ENCODE measurements around the gene CD99. TPM values are rescaled to one million over a fixed set of nuclear protein-coding genes. Genes with fewer than 3 reads are reported as not detected.

Gene CD99
- total and polyA plus RNA-seq, 2 of the 13 experiments (the other 11 are each of a cell fraction or from before 2014, with no cell fraction given) = 78.8 to 111 TPM

DNA sequence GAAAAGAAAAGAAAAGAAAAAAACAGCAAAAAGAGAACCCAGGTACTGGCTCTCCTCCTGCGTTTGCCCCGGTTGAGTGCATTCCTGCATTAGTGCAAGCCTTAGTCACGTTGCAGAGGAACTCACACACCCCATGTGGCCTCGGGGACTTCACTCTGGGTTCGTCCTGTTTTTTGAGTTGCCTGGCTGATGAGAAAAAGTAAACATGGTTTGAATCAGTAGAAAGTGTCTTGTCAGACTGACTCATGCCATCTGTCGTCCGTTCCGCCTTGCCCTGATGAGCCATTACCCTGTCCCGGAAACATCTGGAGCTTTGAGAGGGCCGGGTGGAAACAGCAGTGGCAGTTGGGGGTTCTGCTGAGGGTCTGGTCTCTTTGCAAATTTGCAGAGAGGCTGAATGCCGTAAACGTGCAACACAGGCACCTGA lies 16.3 kb downstream of the CD99 start (continued):
- TF ChIP-seq EP300 (IDR thresholded peaks at IDR 0.05; ENCODE audit: low read depth in 2 of 2, low read length in 2 of 2) = peak in 1 of 2 experiments; percentile 37; a peak in 1 of 4 replicates
- no peak; the same call in 1 of the 2 replicates for TF ChIP-seq EP300 (CRISPR knock-in tag; IDR thresholded peaks at IDR 0.05; ENCODE audit: borderline replicate concordance)
- TF ChIP-seq ELF3 (CRISPR knock-in tag; IDR thresholded peaks at IDR 0.05) = peak; percentile 79
- TF ChIP-seq NFIC (IDR thresholded peaks at IDR 0.05; ENCODE audit: low read length) = no peak
- peak; percentile 91 for TF ChIP-seq ARNTL (CRISPR knock-in tag; IDR thresholded peaks at IDR 0.05)
- TF ChIP-seq, protein P1, sequence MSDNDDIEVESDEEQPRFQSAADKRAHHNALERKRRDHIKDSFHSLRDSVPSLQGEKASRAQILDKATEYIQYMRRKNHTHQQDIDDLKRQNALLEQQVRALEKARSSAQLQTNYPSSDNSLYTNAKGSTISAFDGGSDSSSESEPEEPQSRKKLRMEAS (IDR thresholded peaks at IDR 0.05) = peak; percentile 63
- TF ChIP-seq GFI1 (CRISPR knock-in tag; IDR thresholded peaks at IDR 0.05; ENCODE audit: borderline replicate concordance) = no peak
- no peak for TF ChIP-seq ZEB1 (IDR thresholded peaks at IDR 0.05; ENCODE audit: insufficient replicate concordance, low read depth)
- TF ChIP-seq MAZ (IDR thresholded peaks at IDR 0.05; ENCODE audit: borderline replicate concordance, low read depth, low read length) = no peak
- no peak for TF ChIP-seq MAZ (CRISPR knock-in tag; IDR thresholded peaks at IDR 0.05; ENCODE audit: low read depth)
- TF ChIP-seq POGZ (CRISPR knock-in tag; IDR thresholded peaks at IDR 0.05) = peak; percentile 42; the same call in 1 of the 2 replicates
- peak; percentile 87 for TF ChIP-seq FOXK2 (IDR thresholded peaks at IDR 0.05)
- TF ChIP-seq, protein P2, sequence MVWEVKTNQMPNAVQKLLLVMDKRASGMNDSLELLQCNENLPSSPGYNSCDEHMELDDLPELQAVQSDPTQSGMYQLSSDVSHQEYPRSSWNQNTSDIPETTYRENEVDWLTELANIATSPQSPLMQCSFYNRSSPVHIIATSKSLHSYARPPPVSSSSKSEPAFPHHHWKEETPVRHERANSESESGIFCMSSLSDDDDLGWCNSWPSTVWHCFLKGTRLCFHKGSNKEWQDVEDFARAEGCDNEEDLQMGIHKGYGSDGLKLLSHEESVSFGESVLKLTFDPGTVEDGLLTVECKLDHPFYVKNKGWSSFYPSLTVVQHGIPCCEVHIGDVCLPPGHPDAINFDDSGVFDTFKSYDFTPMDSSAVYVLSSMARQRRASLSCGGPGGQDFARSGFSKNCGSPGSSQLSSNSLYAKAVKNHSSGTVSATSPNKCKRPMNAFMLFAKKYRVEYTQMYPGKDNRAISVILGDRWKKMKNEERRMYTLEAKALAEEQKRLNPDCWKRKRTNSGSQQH (CRISPR knock-in tag; IDR thresholded peaks at IDR 0.05; ENCODE audit: low read depth) = no peak
- 0 out of 2 replicates have a peak, but pooled peaks have one; percentile 40 for TF ChIP-seq MEF2D (CRISPR knock-in tag; IDR thresholded peaks at IDR 0.05)
- TF ChIP-seq HDAC1 (CRISPR knock-in tag; IDR thresholded peaks at IDR 0.05) = peak; percentile 49; the same call in 1 of the 2 replicates
- TF ChIP-seq IRX3 (CRISPR knock-in tag; IDR thresholded peaks at IDR 0.05; ENCODE audit: borderline replicate concordance, low read depth) = no peak
- TF ChIP-seq, protein P3, sequence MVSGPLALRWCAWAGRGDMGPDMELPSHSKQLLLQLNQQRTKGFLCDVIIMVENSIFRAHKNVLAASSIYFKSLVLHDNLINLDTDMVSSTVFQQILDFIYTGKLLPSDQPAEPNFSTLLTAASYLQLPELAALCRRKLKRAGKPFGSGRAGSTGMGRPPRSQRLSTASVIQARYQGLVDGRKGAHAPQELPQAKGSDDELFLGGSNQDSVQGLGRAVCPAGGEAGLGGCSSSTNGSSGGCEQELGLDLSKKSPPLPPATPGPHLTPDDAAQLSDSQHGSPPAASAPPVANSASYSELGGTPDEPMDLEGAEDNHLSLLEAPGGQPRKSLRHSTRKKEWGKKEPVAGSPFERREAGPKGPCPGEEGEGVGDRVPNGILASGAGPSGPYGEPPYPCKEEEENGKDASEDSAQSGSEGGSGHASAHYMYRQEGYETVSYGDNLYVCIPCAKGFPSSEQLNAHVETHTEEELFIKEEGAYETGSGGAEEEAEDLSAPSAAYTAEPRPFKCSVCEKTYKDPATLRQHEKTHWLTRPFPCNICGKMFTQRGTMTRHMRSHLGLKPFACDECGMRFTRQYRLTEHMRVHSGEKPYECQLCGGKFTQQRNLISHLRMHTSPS (CRISPR knock-in tag; IDR thresholded peaks at IDR 0.05; ENCODE audit: low read depth) = no peak
- no peak for TF ChIP-seq NR1H2 (CRISPR knock-in tag; IDR thresholded peaks at IDR 0.05; ENCODE audit: borderline replicate concordance, low read depth)
- TF ChIP-seq FOXM1 (CRISPR knock-in tag; IDR thresholded peaks at IDR 0.05) = no peak
- no peak for TF ChIP-seq MEIS1 (CRISPR knock-in tag; IDR thresholded peaks at IDR 0.05; ENCODE audit: borderline replicate concordance)
- TF ChIP-seq SOX5 (CRISPR knock-in tag; IDR thresholded peaks at IDR 0.05; ENCODE audit: borderline replicate concordance) = peak; percentile 54; the same call in 1 of the 2 replicates
- no peak for TF ChIP-seq YEATS4 (CRISPR knock-in tag; IDR thresholded peaks at IDR 0.05; ENCODE audit: borderline replicate concordance)
- no peak for TF ChIP-seq ZNF333 (CRISPR knock-in tag; IDR thresholded peaks at IDR 0.05; ENCODE audit: borderline replicate concordance)
- no peak for TF ChIP-seq ZNF766 (CRISPR knock-in tag; IDR thresholded peaks at IDR 0.05; ENCODE audit: borderline replicate concordance)
- TF ChIP-seq SALL2 (CRISPR knock-in tag; IDR thresholded peaks at IDR 0.05) = no peak
- no peak for TF ChIP-seq THRA (CRISPR knock-in tag; IDR thresholded peaks at IDR 0.05; ENCODE audit: borderline replicate concordance)
- TF ChIP-seq KAT8 (CRISPR knock-in tag; IDR thresholded peaks at IDR 0.05) = 0 out of 2 replicates have a peak, but pooled peaks have one; percentile 16
- TF ChIP-seq, protein P4, sequence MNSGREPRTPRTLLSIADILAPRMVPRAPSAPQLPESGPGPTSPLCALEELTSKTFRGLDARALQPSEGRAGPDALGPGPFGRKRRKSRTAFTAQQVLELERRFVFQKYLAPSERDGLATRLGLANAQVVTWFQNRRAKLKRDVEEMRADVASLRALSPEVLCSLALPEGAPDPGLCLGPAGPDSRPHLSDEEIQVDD (CRISPR knock-in tag; IDR thresholded peaks at IDR 0.05; ENCODE audit: borderline replicate concordance) = no peak

Data from HepG2 (cell line).